Thymus (tissue), 11 donors: ENCODE results near the gene KRTAP5-5. TPM values are rescaled to one million over a fixed set of nuclear protein-coding genes. Genes with fewer than 3 reads are reported as not detected.
"Not testable (repeated sequence)": the region's sequence is repeated elsewhere in the genome, so short reads cannot be mapped to it uniquely, and the experiment has no call there.

Experiments
- DNase-seq, 9 donors: peaks; one replicate each; pipeline ENCODE4 v3.0.0-alpha.2; 2013; ENCODE audit warnings: low spot score in 9 of 9, low read depth in 6 of 9, missing footprints in 1 of 9
- H3K27ac ChIP-seq, 2 donors: one replicate each; pipeline ENCODE4 v1.5.1; 2013; ENCODE audit warnings: control low read depth in 1 of 2, low read depth in 1 of 2, low read length in 1 of 2, mild to moderate bottlenecking in 1 of 2, moderate library complexity in 1 of 2
- H3K27me3 ChIP-seq, 2 donors: one replicate each; pipeline ENCODE4 v1.5.1; 2013; ENCODE audit warnings: low read length in 1 of 2; ENCODE audit not compliant: control insufficient read depth in 2 of 2, insufficient read depth in 1 of 2
- H3K36me3 ChIP-seq, 2 donors: one replicate each; pipeline ENCODE4 v1.5.1; 2013; ENCODE audit warnings: low read length in 1 of 2, mild to moderate bottlenecking in 1 of 2, moderate library complexity in 1 of 2; ENCODE audit not compliant: control insufficient read depth in 2 of 2, insufficient read depth in 2 of 2
- H3K4me1 ChIP-seq, 2 donors: one replicate each; pipeline ENCODE4 v1.5.1; 2013; ENCODE audit warnings: low read length in 2 of 2; ENCODE audit not compliant: control insufficient read depth in 2 of 2, insufficient read depth in 2 of 2
- H3K4me3 ChIP-seq, 2 donors: one replicate each; pipeline ENCODE4 v1.5.1; 2013; ENCODE audit warnings: low read length in 2 of 2, control low read depth in 1 of 2, mild to moderate bottlenecking in 1 of 2
- H3K9me3 ChIP-seq, 2 donors: one replicate each; pipeline ENCODE4 v1.5.1; 2013; ENCODE audit warnings: low read length in 1 of 2, mild to moderate bottlenecking in 1 of 2; ENCODE audit not compliant: control insufficient read depth in 2 of 2, insufficient read depth in 1 of 2
- WGBS: extraction: QIAGEN DNeasy Blood & Tissue Kit; methylation state at CpG from one replicate; pipeline ENCODE4 v1.1.7; 2013; 5-methylcytosine and 5-hydroxymethylcytosine counted together
- polyA plus RNA-seq: library from polyadenylated mRNA; stranded (reverse); fragments of 200-250 nt; gene quantifications from one replicate; pipeline ENCODE4 v1.2.3, GENCODE V29; 2013
- total RNA-seq: library from RNA; stranded (reverse); fragments of 120-200 nt; gene quantifications from one replicate; pipeline ENCODE4 v1.2.4, GENCODE V29; 2013
- donor health status: healthy.

Gene KRTAP5-5
- total and polyA plus RNA-seq, 2 donors, result not detected

DNA sequence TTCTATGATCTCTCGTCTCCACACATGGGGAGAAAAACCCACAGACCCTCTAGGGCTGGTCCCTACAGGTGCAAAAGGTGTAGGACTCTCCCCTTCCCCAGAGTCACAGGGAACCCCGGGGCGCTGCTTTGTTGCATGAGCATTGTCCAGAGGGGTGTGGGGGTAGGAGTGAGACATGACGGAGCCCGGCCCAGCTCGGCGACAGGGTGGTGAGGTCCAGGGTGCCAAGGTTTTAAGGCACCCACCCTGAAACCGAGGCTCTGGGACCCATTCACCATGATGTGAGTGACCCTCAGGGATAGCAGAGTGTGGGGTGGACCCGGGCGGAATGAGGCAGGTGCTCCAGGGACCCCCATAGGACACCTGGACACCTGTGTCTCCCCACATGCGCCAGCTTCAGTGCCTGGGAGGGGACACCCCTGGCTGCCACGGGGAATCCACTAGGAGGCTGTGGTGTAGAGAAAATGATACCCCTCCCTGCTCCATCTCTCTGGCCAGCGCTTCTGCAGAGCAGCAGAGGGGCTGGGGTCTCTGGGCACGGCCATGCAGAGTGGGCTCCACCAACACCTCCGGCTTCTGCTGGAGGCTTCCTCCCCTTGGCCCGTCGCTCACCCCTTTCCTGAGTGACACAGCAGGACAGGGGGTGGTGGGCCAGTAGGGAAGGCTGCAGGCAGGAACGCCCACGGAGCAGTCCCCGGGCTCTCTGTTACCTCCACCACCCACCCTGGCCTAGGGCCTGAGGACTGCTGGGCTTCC lies 15.2 kb downstream of the KRTAP5-5 start:
- no peaks in the 10 kb centered on the region for H3K36me3 ChIP-seq
- H3K27ac ChIP-seq, result no peak overlapping the region
- peaks cover 2 to 24% of the 10 kb centered on the region in 2 donors for H3K27me3 ChIP-seq
- 61% methylated on average over 20 of the region's 20 CpGs for WGBS
- DNase-seq, result no peak
- H3K4me3 ChIP-seq, result no peak overlapping the region
- H3K9me3 ChIP-seq, result no peaks in the 10 kb centered on the region
- H3K4me1 ChIP-seq, result no peaks in the 10 kb centered on the region

- no peaks in the 10 kb centered on the region for H3K9me3 ChIP-seq
- H3K4me1 ChIP-seq, result no peaks in the 10 kb centered on the region
- DNase-seq, result no peak
- 37% methylated on average over 12 of the region's 12 CpGs for WGBS
- H3K27ac ChIP-seq, result no peak overlapping the region
- peaks cover 0 to 18% of the 10 kb centered on the region in 2 donors for H3K27me3 ChIP-seq
- no peak overlapping the region for H3K4me3 ChIP-seq
- H3K36me3 ChIP-seq, result no peaks in the 10 kb centered on the region
Measured at GRCh38 chr11:1645357-1645821, 15.8 kb downstream of the KRTAP5-5 start.

- not testable (repeated sequence) for DNase-seq, H3K9me3 ChIP-seq
- 94% methylated on average over 10 of the region's 10 CpGs for WGBS
Measured at GRCh38 chr11:1646540-1646939, 17.0 kb downstream of the KRTAP5-5 start.

GRCh38 chr11:1647901-1648652 lies 18.5 kb downstream of the KRTAP5-5 start:
- WGBS, result 94% methylated on average over 35 of the region's 35 CpGs
- H3K4me1 ChIP-seq, result peaks cover 0 to 4% of the 10 kb centered on the region in 2 donors
- H3K36me3 ChIP-seq, result no peaks in the 10 kb centered on the region
- no peak overlapping the region for H3K4me3 ChIP-seq
- H3K27me3 ChIP-seq, result peaks cover 0 to 16% of the 10 kb centered on the region in 2 donors
- H3K27ac ChIP-seq, result no peak overlapping the region
- H3K9me3 ChIP-seq, result no peaks in the 10 kb centered on the region
- no peak for DNase-seq

More at GRCh38 chr11:1646540-1646939, 17.0 kb downstream of the KRTAP5-5 start:
- not testable (repeated sequence) for H3K4me3 ChIP-seq, H3K27ac ChIP-seq, H3K36me3 ChIP-seq, H3K4me1 ChIP-seq
- peaks cover 0 to 14% of the 10 kb centered on the region in 2 donors for H3K27me3 ChIP-seq

- H3K9me3 ChIP-seq, result no peaks in the 10 kb centered on the region
- WGBS, result 94% methylated on average over 28 of the region's 28 CpGs
- H3K4me3 ChIP-seq, result no peak overlapping the region
- peaks cover 0 to 4% of the 10 kb centered on the region in 2 donors for H3K4me1 ChIP-seq
- H3K27me3 ChIP-seq, result peaks cover 0 to 22% of the 10 kb centered on the region in 2 donors
- H3K27ac ChIP-seq, result no peak overlapping the region
- H3K36me3 ChIP-seq, result no peaks in the 10 kb centered on the region
- no peak for DNase-seq
Measured at GRCh38 chr11:1648653-1649420, 19.3 kb downstream of the KRTAP5-5 start.

- no peak overlapping the region for H3K4me3 ChIP-seq
- peaks cover 0 to 13% of the 10 kb centered on the region in 2 donors for H3K4me1 ChIP-seq
- H3K27me3 ChIP-seq, result peaks cover 0 to 27% of the 10 kb centered on the region in 2 donors
- DNase-seq, result no peak
- WGBS, result 91% methylated on average over 15 of the region's 15 CpGs
- no peaks in the 10 kb centered on the region for H3K36me3 ChIP-seq
- H3K27ac ChIP-seq, result no peak overlapping the region
- H3K9me3 ChIP-seq, result no peaks in the 10 kb centered on the region
Measured at GRCh38 chr11:1650034-1650917, 20.7 kb downstream of the KRTAP5-5 start.

- H3K36me3 ChIP-seq, result no peaks in the 10 kb centered on the region
- no peaks in the 10 kb centered on the region for H3K9me3 ChIP-seq
- 93% methylated on average over 5 of the region's 5 CpGs for WGBS
- DNase-seq, result no peak
- H3K4me1 ChIP-seq, result peaks cover 0 to 13% of the 10 kb centered on the region in 2 donors
- H3K27me3 ChIP-seq, result peaks cover 0 to 26% of the 10 kb centered on the region in 2 donors
- H3K4me3 ChIP-seq, result no peak overlapping the region
- no peak overlapping the region for H3K27ac ChIP-seq
Measured at GRCh38 chr11:1650918-1651262, 21.3 kb downstream of the KRTAP5-5 start.

DNA sequence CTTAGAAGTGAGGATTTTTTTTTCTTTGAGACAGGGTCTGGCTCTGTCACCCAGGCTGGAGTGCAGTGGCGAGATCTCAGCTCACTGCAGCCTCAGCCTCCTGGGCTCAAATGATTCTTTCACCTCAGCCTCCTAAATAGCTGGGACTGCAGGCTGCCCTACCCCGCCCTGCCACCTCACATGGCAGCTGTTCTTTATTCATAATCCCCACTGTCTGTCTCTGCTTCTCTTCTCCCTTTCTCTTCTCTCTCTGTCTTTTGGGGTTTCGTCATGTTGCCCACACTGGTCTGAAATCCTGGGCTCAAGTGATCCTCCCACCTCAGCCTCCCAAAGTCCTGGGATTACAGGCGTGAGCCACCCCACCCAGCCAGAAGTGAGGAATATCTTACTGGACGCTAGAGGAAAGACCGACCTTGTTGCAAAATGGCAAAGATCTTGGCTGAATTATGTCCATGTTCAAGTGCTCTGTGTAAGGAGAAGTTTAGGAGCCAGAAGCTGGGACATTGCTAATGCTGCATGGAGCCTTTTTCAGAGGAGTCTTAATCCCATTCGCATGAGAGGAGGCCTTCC lies 21.9 kb downstream of the KRTAP5-5 start:
- Histone ChIP-seq H3K9me3 (no peaks in the 10 kb centered on the region), H3K4me1 (peaks cover 0 to 13% of the 10 kb centered on the region in 2 donors), H3K27me3 (peaks cover 0 to 26% of the 10 kb centered on the region in 2 donors), H3K36me3 (no peaks in the 10 kb centered on the region), H3K27ac (no peak overlapping the region), H3K4me3 (no peak overlapping the region)
- 86% methylated on average over 7 of the region's 7 CpGs for WGBS
- DNase-seq, result no peak
